CD4-positive, alpha-beta T cell treated with Interleukin-15 for 4 hours (primary cell): ENCODE data around the gene KLC4.
"Not testable (repeated sequence)": the region's sequence is repeated elsewhere in the genome, so short reads cannot be mapped to it uniquely, and the experiment has no call there.

Experiments used
- DNase-seq: peaks from one replicate; pipeline ENCODE4 v3.0.0-alpha.2; 2020; ENCODE audit warnings: low spot score

KLC4 gene

GRCh38 chr6:43036712-43037111 lies 22.7 kb upstream of the KLC4 start:
- DNase-seq, result no peak

DNA sequence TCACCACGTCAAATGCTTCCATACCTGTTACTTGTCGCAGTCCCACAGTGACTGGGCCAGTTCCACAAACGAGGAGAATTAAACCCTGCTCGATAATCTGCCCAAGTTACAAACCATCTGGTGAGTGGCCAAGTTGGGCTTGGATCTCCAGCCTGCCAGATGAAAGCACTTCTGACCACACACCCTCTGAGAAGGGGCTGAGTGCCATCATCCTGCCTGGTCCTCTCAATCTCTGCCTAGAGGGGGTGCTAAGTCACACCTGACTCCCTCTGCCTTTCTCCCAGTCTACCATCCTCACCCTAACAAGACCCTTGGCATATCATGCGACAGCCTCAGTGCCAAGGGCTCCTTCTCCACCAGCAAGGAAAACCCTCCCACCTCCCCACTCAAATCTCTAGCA lies 22.2 kb upstream of the KLC4 start:
- no peak for DNase-seq

DNA sequence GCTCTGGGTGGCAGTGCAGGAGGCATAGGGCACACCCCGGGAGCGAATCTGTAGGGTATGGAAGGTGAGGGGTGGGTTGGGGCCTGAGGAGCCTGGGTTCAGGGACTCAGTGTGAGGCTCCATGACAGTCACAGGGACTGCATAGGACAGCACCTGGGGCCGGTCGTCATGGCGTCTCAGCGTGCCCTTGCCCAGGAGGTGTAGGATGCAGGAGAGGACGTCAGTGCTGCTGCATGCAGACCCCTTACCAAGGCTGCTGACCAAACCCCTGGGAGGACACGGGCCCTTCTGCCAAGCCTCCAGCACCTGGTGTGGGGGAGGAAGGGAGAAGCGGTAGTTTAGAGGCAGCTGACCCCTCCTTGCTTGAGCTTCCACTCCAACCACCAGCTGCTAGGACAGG lies 21.7 kb upstream of the KLC4 start:
- DNase-seq, result no peak

DNA sequence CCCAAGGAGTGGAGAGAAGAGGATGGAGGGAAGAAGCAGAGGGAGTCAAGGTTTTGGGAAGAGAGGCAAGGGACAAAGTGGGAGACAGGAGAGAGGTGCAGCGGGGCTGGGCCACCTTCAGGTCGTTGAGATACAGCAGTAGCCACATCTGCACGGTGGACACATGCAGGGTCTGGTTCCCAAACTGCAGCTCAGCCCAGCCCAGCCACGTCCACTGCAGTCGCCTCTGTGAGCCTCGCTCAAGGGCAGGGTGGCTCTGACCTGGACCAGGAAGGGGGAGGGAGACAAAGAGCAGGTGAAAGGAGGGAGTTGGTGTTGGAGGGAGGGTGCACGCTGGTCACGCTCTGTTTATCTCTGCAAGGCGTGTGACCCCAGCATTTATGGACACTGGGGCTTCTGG lies 20.7 kb upstream of the KLC4 start:
- no peak for DNase-seq

DNA sequence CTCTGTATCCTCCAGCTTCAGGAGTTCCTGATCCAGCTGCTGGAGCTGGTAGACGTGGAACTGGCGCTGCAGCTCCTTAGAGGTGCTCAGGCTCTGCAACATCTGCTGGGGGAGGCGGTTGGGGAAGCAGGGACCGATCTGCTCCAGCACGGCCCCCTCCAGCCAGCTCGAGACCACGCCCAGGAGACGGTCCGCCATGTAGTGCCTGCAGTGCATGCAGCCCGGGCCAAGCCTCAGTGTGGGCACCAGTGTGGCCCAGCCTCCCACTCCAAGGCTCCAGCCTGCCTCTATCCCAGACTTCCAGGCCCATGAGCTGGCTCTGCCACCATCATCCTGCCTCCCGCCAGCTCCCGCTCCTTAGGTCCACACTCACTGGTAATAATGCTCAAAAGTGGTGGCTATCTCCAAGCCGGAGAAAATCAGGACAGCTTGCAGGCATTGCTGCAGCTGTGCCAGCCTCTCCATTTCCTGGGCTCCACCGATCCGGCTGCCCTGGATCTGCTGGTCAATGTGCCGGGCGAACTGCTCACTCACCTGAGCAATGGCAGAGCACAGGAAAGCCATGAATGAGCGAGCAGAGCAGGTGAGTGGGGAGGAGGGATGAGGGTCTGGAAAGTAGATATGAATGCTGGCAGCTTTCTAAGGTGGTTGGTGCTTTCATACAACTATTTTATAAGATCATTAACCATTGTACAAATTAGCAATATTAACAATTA lies 18.7 kb upstream of the KLC4 start:
- no peak for DNase-seq

DNA sequence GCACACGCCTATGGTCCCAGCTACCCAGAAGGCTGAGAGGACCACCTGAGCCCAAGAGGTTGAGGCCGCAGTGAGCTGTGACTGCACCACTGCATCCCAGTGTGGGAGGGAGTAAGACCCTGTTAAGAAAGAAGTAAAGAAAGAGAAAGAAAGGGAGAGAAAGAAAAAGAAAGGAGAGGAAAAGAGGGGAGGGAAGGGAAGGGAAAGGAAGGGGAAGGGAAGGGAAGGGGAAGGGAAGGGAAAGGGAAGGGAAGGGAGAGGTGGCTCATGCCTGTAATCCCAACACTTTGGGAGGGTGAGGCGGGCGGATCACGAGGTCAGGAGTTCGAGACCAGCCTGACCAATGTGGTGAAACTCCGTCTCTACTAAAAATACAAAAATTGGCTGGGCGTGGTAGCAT lies 18.0 kb upstream of the KLC4 start:
- not testable (repeated sequence) for DNase-seq

- no peak for DNase-seq
Observed at GRCh38 chr6:43043310-43043709, 16.1 kb upstream of the KLC4 start.

- DNase-seq, result no peak
Observed at GRCh38 chr6:43045371-43045930, 14.0 kb upstream of the KLC4 start.

GRCh38 chr6:43047998-43048397 lies 11.4 kb upstream of the KLC4 start:
- DNase-seq, result no peak

GRCh38 chr6:43050981-43051380 lies 8.4 kb upstream of the KLC4 start:
- DNase-seq, result no peak

GRCh38 chr6:43052225-43052841 lies 7.1 kb upstream of the KLC4 start:
- DNase-seq, result no peak

DNA sequence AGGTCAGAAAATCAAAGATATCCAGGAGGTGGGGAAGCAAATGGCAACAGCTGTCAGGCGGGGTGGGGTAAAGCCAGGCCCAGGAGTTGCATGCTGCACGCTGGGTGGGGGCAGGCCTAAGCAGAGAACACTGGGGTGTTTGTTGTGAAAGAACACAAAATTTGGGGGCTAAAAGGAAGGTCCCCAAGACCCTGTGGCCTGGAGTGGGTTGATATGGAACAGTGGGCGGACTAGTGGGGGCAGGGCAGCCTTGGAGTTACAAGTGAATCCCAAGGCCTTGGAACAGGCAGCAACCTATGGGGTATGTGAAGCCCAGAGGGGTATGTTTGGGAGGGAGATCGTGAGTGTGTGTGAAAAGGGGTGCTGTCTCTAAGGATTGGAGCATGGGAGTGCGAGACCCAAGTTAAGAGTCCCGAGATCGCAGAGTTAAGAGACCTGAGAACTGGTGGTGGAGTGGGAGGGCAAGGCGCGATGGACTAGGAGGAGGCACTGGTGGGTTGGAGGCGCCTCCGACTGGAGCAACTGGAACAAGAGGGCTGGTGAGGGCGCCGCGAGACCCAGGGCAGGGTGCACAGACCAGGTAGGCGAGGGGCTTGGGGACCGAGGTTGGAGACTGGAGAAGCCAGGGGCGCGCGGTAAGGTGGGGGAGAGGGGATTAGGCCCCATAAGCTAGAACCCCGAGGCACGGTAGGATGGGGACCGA lies 6.4 kb upstream of the KLC4 start:
- no peak for DNase-seq

GRCh38 chr6:43053545-43054205 lies 5.8 kb upstream of the KLC4 start, which contains the start of gene CUL7:
CUL7 (minus strand) TSS chr6:43053851; CDS start chr6:43052788, 1,063 bp downstream.
- DNase-seq, result peak; percentile 92

GRCh38 chr6:43054206-43054943 lies 5.1 kb upstream of the KLC4 start:
- no peak for DNase-seq

GRCh38 chr6:43055966-43056365 lies 3.5 kb upstream of the KLC4 start:
- DNase-seq, result no peak

GRCh38 chr6:43058531-43058930 lies 900 bp upstream of the KLC4 start:
- DNase-seq, result no peak

- DNase-seq, result no peak
Observed at GRCh38 chr6:43060034-43060754, 763 bp downstream of the KLC4 start.

DNA sequence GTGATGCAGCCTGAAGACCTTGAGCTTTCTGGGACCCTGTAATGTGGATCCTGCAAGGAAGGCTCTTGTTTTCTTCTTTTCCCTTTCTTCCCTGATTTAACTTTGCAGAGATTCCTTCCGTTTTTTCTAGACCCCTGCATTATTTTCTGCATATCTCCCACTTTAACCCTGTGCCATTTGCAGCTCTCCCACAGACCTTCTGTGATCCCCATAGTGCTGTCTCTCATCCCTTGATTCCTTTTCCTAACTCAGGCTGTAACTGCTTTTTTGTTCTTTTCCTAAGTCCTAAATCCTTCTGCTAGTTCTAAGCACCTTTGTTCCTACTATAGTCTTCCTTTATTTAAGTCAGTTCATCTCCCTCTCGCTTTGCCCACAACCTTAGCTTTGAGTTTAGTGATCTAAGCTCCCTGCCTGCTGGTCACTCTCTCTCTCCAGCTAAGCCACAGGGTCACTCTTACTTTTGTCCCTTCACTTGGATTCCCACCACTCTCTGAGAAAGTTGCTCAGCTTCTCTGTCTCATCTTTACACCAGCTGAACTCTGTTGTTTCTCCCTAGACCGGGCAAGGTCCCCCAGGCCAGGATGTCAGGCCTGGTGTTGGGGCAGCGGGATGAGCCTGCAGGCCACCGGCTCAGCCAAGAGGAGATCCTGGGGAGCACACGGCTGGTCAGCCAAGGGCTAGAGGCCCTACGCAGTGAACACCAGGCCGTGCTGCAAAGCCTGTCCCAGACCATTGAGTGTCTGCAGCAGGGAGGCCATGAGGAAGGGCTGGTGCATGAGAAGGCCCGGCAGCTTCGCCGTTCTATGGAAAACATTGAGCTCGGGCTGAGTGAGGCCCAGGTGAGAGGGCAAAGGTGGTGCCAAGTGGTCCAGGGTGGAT lies 1.6 kb downstream of the KLC4 start:
- DNase-seq, result no peak

- no peak for DNase-seq
Observed at GRCh38 chr6:43061861-43062260, 2.4 kb downstream of the KLC4 start.

DNA sequence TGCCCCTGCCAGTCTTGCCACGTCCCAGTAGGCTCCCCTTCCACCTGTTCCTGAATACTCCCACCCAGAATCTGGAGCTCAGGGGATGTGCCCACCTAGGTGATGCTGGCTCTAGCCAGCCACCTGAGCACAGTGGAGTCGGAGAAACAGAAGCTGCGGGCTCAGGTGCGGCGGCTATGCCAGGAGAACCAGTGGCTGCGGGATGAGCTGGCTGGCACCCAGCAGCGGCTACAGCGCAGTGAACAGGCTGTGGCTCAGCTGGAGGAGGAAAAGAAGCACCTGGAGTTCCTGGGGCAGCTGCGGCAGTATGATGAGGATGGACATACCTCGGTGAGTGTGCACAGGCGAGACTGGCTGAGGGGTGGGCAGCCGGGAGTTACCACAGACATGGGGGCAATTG lies 3.4 kb downstream of the KLC4 start:
- no peak for DNase-seq
